A549 (cell line): ENCODE results near the gene DIAPH2. TPM values are rescaled to one million over a fixed set of nuclear protein-coding genes. Genes with fewer than 3 reads are reported as not detected.

Source experiments
- ATAC-seq, 2 experiments: fragments of 200-7000 bp in 1 of 2; fragments of >200 bp in 1 of 2; cut with Nextera tagmentation in 1 of 2; cut with Tn5 transposase in 1 of 2; 3 replicates each; pipeline versions ENCODE4 v1.8.0 to v1.9.1; 2018 to 2020; ENCODE audit warnings: mild to moderate bottlenecking in 1 of 2, moderate library complexity in 1 of 2
- CTCF ChIA-PET: fragments of 300-600 bp; sonication (Branson Sonifier 250); formaldehyde crosslinking; extraction: SDS; loops from one replicate; lab custom pipeline; 2021; ENCODE audit warnings: antibody characterized with exemption, inconsistent platforms; lab: Yijun Ruan, JAX
- POLR2A ChIA-PET: fragments of 350-600 bp; formaldehyde crosslinking; extraction: SDS; loops from one replicate; lab custom pipeline; 2021; ENCODE audit warnings: antibody characterized with exemption, inconsistent platforms; lab: Yijun Ruan, JAX
- DNase-seq, 2 experiments: peaks; one replicate each; pipeline versions ENCODE4 v3.0.0 to v3.0.0-alpha.2; 2011 to 2016; ENCODE audit warnings: low read depth in 1 of 2, low spot score in 1 of 2
- FAIRE-seq: peaks from 2 replicates; lab custom pipeline; 2011; peaks lifted over from hg19 to GRCh38; lab: Jason Lieb, UNC
- H3K27ac ChIP-seq, 2 experiments: fragments of >200 bp; sonication (Bioruptor Twin); formaldehyde crosslinking; 3 replicates each; pipeline ENCODE4 v1.5.1; 2016 to 2017
- H3K4me1 ChIP-seq: fragments of >200 bp; sonication (Bioruptor Twin); formaldehyde crosslinking; 3 replicates; pipeline ENCODE4 v1.6.1; 2016
- H3K4me2 ChIP-seq: fragments of >200 bp; sonication (Bioruptor Twin); formaldehyde crosslinking; 3 replicates; pipeline ENCODE4 v1.6.1; 2016
- H3K4me3 ChIP-seq: fragments of >200 bp; sonication (Bioruptor Twin); formaldehyde crosslinking; 3 replicates; pipeline ENCODE4 v1.5.1; 2016
- H3K9me3 ChIP-seq: fragments of >200 bp; sonication (Bioruptor Twin); formaldehyde crosslinking; 3 replicates; pipeline ENCODE4 v1.6.1; 2016
- ATOH8 ChIP-seq: fragments of 250-450 bp; sonication (Bioruptor Pico); IDR thresholded peaks from 2 replicates; pipeline ENCODE4 v1.5.0; 2020; ENCODE audit warnings: low read depth, mild to moderate bottlenecking, moderate library complexity
- CTCF ChIP-seq: fragments of >200 bp; sonication (Bioruptor Twin); formaldehyde crosslinking; IDR thresholded peaks from 3 replicates; pipeline ENCODE4 v1.5.1; 2016
- EP300 ChIP-seq, 2 experiments: fragments of >200 bp; sonication (Bioruptor Twin); formaldehyde crosslinking; IDR thresholded peaks; 2 replicates in 1 of 2; 3 replicates in 1 of 2; pipeline ENCODE4 v1.6.1; 2016 to 2017
- ESRRA ChIP-seq: fragments of 150-350 bp; IDR thresholded peaks from 2 replicates; pipeline ENCODE4 v1.6.1; 2014; ENCODE audit warnings: mild to moderate bottlenecking, low read length, borderline replicate concordance
- FOXS1 ChIP-seq: fragments of 250-450 bp; sonication (Bioruptor Pico); IDR thresholded peaks from 2 replicates; pipeline ENCODE4 v1.5.0; 2020; ENCODE audit warnings: mild to moderate bottlenecking, moderate library complexity
- GATA3 ChIP-seq: IDR thresholded peaks from 2 replicates; pipeline ENCODE4 v1.6.1; 2012; ENCODE audit warnings: borderline replicate concordance
- HMGXB4 ChIP-seq: fragments of 250-450 bp; sonication (Bioruptor Pico); IDR thresholded peaks from 2 replicates; pipeline ENCODE4 v1.5.0; 2021; ENCODE audit warnings: mild to moderate bottlenecking, moderate library complexity, borderline replicate concordance
- KDM1A ChIP-seq: fragments of 200-600 bp; sonication (generic); IDR thresholded peaks from 2 replicates; pipeline ENCODE4 v1.6.1; 2016; ENCODE audit warnings: low read depth, mild to moderate bottlenecking
- MAFK ChIP-seq: fragments of 450-650 bp; IDR thresholded peaks from 2 replicates; pipeline ENCODE4 v1.6.1; 2014; ENCODE audit not compliant: partially characterized antibody
- NPAS2 ChIP-seq: fragments of 250-450 bp; sonication (Bioruptor Pico); IDR thresholded peaks from 2 replicates; pipeline ENCODE4 v1.8.0; 2022; ENCODE audit warnings: mild to moderate bottlenecking, moderate library complexity, borderline replicate concordance
- NR3C1 ChIP-seq: fragments of >200 bp; sonication (Bioruptor Twin); formaldehyde crosslinking; IDR thresholded peaks from 3 replicates; pipeline ENCODE4 v1.6.1; 2017
- PHF8 ChIP-seq: fragments of 200-600 bp; sonication (generic); IDR thresholded peaks from 2 replicates; pipeline ENCODE4 v1.6.1; 2016; ENCODE audit warnings: low read depth, mild to moderate bottlenecking, antibody characterized with exemption, moderate library complexity, borderline replicate concordance
- RARB ChIP-seq: fragments of 250-450 bp; sonication (Bioruptor Pico); IDR thresholded peaks from 2 replicates; pipeline ENCODE4 v1.8.0; 2021; ENCODE audit warnings: mild to moderate bottlenecking, moderate library complexity
- RNF2 ChIP-seq: fragments of 200-600 bp; sonication (generic); IDR thresholded peaks from 2 replicates; pipeline ENCODE4 v1.6.1; 2016; ENCODE audit warnings: low read depth, mild to moderate bottlenecking, antibody characterized with exemption, moderate library complexity, borderline replicate concordance
- TP53 ChIP-seq: fragments of 250-450 bp; sonication (Bioruptor Pico); IDR thresholded peaks from 2 replicates; pipeline ENCODE4 v1.5.0; 2021; ENCODE audit warnings: mild to moderate bottlenecking, moderate library complexity
- WGBS: methylation state at CpG from one replicate; pipeline ENCODE4 v1.1.6; 2017; ENCODE audit errors: missing lambda C conversion rate; 5-methylcytosine and 5-hydroxymethylcytosine counted together
- polyA plus RNA-seq, 4 experiments: library from polyadenylated mRNA; depleted of rRNA in 3 of 4; stranded (reverse); fragments of >200 nt; fragmentation: RNase III in 1 of 4; extraction: RNeasy Plus Mini Kit Qiagen cat#74134 plus additional on column Dnase treatment in 1 of 4; gene quantifications; 2 replicates in 3 of 4; 3 replicates in 1 of 4; pipeline ENCODE4 v1.2.3, GENCODE V29; 2011 to 2017
- TF ChIP-seq, protein P1 (sequence below): IDR thresholded peaks from 2 replicates; pipeline ENCODE4 v1.6.1; 2012; ENCODE audit warnings: low read depth, borderline replicate concordance
- TF ChIP-seq, protein P2 (sequence below): fragments of 450-650 bp; IDR thresholded peaks from 2 replicates; pipeline ENCODE4 v1.6.1; 2014; ENCODE audit warnings: antibody characterized with exemption
- TF ChIP-seq, protein P3 (sequence below): fragments of 200-600 bp; sonication (generic); IDR thresholded peaks from 2 replicates; pipeline ENCODE4 v1.6.1; 2016; ENCODE audit warnings: antibody characterized with exemption, mild to moderate bottlenecking, moderate library complexity

Gene DIAPH2
- polyA plus RNA-seq, 2 of the 4 experiments (the other 2 are of a cell fraction), result 3.7 to 10.0 TPM

DNA sequence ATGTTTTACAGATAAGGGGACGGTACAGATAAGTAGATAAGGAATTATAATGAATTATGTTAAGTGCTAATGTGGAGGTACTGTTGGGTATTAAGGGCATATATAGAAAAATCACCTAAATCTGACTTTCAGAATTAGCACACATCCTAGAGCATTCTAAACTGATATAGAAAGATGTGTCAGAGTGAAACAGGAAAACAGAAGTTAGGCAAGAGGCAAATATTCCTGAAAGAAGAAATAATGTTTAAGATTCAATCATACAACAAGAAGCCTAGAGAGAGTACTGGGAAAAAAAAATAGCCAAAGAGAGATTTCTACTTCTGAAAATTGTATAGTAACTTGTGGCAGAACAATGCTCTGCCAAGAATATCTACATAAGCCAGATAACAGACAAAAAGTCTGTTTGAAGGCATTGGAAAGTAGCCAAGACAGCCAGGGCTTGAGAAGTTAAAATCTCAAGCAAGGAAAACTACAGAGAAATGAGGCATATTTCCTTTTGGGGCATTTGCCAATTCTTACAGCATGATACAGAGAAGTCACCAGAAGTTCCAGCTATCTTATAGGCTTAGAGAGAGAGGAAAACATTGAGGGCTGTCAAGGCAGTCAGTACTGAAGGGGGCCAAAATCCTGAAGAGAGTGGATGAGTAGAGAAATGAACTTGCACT, 845.0 kb downstream of the DIAPH2 start (continued):
- TF ChIP-seq CTCF (no peak), HMGXB4 (CRISPR knock-in tag) (no peak), GATA3 (no peak), NR3C1 (no peak), ATOH8 (CRISPR knock-in tag) (no peak), PHF8 (no peak), NPAS2 (CRISPR knock-in tag) (no peak), EP300 (IDR thresholded peaks at IDR 0.05) (no peak), RNF2 (no peak), RARB (CRISPR knock-in tag) (no peak)
- TF ChIP-seq, protein P1, sequence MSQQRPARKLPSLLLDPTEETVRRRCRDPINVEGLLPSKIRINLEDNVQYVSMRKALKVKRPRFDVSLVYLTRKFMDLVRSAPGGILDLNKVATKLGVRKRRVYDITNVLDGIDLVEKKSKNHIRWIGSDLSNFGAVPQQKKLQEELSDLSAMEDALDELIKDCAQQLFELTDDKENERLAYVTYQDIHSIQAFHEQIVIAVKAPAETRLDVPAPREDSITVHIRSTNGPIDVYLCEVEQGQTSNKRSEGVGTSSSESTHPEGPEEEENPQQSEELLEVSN, result no peak
- TF ChIP-seq, protein P2, sequence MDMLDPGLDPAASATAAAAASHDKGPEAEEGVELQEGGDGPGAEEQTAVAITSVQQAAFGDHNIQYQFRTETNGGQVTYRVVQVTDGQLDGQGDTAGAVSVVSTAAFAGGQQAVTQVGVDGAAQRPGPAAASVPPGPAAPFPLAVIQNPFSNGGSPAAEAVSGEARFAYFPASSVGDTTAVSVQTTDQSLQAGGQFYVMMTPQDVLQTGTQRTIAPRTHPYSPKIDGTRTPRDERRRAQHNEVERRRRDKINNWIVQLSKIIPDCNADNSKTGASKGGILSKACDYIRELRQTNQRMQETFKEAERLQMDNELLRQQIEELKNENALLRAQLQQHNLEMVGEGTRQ, result no peak

DNA sequence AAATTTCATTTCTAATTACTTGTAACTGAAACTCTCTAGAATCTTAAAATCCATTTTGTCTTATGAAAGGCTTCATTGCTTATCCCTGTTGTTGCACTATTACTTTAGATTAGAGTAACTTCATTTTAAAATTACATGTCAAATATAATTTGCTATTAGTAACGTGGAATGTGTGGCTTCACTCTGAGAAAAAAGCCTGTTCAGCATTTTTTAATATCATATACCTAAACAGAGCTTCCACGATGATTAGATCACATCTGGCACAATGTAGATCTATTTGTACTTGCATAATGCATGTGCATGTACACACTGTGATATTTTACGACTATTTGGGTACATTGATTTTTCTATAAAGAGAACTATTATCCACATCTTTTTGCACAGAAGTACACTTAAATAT, 847.2 kb downstream of the DIAPH2 start:
- TF ChIP-seq KDM1A (no peak), MAFK (peak; percentile 63)
- ATAC-seq, result no peak
- FAIRE-seq, result no peak
- WGBS, result 72% methylated on average over 3 of the region's 3 CpGs
- Histone ChIP-seq H3K4me1 (no peaks in the 10 kb centered on the region), H3K9me3 (peaks cover 5% of the 10 kb centered on the region; the same call in 1 of the 3 replicates), H3K27ac (no peak overlapping the region), H3K4me3 (no peak overlapping the region), H3K4me2 (no peak overlapping the region)
- POLR2A ChIA-PET, result no interaction called here
- CTCF ChIA-PET, result no interaction called here
- DNase-seq, result no peak

- ChIA-PET CTCF (no interaction called here), POLR2A (no interaction called here)
- H3K4me3 ChIP-seq, result no peak overlapping the region
- FAIRE-seq, result no peak
- WGBS, result 72% methylated on average over 3 of the region's 3 CpGs
- DNase-seq, result no peak
- H3K27ac ChIP-seq, result no peak overlapping the region
- no peak for TF ChIP-seq PHF8
- no peak for TF ChIP-seq FOXS1 (CRISPR knock-in tag)
- no peak for TF ChIP-seq EP300 (IDR thresholded peaks at IDR 0.05)
- TF ChIP-seq, protein P3, sequence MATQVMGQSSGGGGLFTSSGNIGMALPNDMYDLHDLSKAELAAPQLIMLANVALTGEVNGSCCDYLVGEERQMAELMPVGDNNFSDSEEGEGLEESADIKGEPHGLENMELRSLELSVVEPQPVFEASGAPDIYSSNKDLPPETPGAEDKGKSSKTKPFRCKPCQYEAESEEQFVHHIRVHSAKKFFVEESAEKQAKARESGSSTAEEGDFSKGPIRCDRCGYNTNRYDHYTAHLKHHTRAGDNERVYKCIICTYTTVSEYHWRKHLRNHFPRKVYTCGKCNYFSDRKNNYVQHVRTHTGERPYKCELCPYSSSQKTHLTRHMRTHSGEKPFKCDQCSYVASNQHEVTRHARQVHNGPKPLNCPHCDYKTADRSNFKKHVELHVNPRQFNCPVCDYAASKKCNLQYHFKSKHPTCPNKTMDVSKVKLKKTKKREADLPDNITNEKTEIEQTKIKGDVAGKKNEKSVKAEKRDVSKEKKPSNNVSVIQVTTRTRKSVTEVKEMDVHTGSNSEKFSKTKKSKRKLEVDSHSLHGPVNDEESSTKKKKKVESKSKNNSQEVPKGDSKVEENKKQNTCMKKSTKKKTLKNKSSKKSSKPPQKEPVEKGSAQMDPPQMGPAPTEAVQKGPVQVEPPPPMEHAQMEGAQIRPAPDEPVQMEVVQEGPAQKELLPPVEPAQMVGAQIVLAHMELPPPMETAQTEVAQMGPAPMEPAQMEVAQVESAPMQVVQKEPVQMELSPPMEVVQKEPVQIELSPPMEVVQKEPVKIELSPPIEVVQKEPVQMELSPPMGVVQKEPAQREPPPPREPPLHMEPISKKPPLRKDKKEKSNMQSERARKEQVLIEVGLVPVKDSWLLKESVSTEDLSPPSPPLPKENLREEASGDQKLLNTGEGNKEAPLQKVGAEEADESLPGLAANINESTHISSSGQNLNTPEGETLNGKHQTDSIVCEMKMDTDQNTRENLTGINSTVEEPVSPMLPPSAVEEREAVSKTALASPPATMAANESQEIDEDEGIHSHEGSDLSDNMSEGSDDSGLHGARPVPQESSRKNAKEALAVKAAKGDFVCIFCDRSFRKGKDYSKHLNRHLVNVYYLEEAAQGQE, result no peak
- no peak for TF ChIP-seq TP53 (CRISPR knock-in tag)
- no peak for TF ChIP-seq NR3C1
- no peak for TF ChIP-seq ESRRA
- no peaks in the 10 kb centered on the region for H3K4me1 ChIP-seq
- ATAC-seq, result no peak
- no peak overlapping the region for H3K4me2 ChIP-seq
- no peaks in the 10 kb centered on the region for H3K9me3 ChIP-seq
Measured at GRCh38 chrX:97538745-97539144, 854.1 kb downstream of the DIAPH2 start.
